Islet precursor cell (in vitro differentiated cells): Measurements from ENCODE around the gene ARHGEF28.

Experiments
- DNase-seq: peaks from one replicate; pipeline ENCODE4 v3.0.0-alpha.2; 2018

The ARHGEF28 gene

GRCh38 chr5:73702534-73702933, 76.5 kb downstream of the ARHGEF28 start:
- no peak for DNase-seq

DNA sequence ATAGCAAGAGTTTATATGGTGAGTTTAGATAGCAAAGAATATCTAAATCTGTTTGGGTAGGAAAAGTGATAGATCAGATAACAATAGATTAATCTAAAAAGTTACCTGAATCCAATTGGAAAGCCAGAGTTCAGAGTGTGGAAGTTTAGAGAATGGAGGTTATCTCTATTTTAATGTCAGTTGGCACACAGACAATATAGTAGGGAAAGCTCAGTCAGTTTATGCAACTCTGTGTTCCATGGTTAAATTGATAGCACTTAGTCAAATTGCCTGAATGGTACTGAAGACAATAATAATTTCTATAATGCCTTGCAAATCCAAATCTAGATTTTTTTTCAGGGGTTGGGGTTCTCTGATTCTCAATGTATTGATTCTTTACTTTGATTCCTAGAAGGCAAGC, 77.0 kb downstream of the ARHGEF28 start:
- DNase-seq = no peak

- no peak for DNase-seq
Observed at GRCh38 chr5:73705364-73705763, 79.4 kb downstream of the ARHGEF28 start.

- DNase-seq = no peak
Observed at GRCh38 chr5:73706963-73707362, 81.0 kb downstream of the ARHGEF28 start.

- DNase-seq = no peak
Observed at GRCh38 chr5:73709536-73710129, 83.6 kb downstream of the ARHGEF28 start.

DNA sequence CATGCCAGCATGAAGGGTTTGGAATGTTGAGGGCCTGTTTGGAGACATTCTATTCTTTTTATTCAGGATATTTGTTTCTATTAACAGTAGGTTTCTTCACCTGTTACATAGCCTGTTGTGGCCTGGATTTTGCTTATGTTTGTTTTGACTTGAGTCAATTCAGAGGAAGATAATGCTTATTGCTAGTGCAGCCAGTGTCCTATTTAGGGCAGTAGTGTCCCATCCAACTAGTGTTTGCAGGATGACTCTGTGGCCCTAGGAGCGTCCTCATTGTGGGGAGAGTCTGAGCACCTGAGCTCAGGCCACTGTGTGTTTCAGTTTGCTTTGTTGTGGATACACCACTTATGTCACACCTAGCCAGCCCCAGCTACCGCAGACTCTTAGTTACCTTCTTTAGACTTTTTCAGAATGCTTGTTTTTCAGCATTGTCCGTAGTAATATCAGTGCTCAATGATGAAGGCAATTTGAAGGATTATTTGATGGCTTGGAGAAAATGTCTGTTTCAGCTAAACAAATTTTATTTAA, 90.3 kb downstream of the ARHGEF28 start:
- DNase-seq = no peak

GRCh38 chr5:73718762-73719161, 92.8 kb downstream of the ARHGEF28 start:
- no peak for DNase-seq

GRCh38 chr5:73719632-73720031, 93.6 kb downstream of the ARHGEF28 start:
- no peak for DNase-seq

DNA sequence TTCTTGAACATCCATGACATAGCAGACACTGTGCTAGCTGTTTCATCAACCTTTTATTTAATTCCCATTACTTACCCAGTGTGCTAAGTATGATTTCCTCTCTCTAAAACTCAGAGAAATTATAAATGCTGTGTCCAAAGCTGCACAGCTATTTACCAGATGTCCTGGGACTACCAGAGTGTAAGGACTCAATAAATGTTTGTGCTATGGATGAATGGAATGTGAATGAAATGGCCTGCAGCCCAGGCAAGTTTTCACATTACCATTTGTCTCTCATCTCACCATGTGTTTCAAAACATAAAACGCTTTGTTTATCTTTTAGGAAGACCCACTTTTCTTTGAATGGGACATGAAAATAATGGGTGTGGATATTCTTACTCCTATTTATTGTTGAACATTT, 96.2 kb downstream of the ARHGEF28 start:
- no peak for DNase-seq

GRCh38 chr5:73726071-73726470, 100.1 kb downstream of the ARHGEF28 start:
- no peak for DNase-seq

DNA sequence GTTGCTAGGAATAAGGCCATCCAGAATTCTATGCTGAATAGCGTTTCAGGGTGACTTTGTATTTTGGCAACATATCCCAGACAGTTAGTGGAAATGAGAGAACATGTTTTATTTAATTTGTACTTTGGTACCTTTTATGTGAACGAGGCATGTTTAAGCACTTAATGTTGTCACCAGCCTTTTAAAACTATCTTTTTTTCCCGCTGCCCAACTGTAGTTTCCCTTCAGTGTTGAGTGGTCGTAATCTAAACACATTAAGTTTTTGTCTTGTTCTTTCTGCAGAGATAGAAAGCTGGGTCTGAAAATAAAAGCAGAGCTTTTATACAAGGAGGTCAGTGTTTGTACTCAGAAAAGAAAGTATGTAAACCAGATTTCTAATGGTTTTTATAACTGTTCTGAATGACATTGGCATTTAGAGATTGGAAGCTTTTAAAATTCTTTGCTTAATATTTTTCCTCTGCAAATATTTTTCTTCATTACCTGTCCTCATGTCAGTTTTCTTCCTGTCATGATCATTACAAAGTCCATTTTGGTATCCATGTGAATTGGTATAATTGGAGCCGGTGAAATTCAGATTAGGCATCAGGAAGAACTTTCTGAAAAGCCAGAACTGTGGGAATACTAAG, 100.7 kb downstream of the ARHGEF28 start:
- DNase-seq = no peak

- no peak for DNase-seq
Observed at GRCh38 chr5:73727470-73727869, 101.5 kb downstream of the ARHGEF28 start.

DNA sequence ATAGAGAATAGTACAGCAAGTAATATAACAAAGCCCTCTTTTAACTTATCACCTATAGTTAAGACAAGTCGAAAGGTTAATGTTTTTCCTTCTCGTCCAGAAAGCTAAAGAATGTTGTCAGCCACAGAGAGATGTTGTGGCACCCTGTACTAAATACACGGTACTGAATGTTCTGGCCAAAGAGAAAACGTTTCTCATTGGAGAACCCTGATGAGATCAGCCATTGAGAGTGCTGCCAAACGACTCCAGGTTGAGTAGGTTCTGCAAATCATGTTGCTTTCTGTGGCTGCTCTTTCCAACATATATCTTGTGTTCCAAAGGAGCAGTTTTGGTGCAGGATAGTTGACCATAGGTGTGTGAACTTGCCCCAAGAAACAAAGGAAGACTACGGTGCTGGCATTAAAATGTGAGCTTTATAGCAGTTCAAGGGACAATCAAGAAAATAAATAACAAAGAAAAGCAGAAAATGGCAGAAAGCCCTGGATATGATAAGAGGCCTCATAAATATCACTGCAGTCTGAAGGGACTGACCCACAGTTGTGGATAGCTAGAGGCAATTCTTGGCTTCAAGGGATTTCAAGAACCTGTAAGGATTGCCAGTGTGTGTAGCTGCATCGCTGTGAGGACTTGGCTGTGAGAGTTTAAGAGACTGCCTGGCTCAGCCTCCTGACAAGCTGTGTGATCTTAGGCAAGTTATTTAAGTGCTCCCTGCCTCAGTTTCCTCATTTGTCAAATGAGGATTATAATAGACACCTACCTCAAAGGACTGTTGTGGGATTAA, 102.7 kb downstream of the ARHGEF28 start:
- DNase-seq = no peak

- DNase-seq = no peak
Observed at GRCh38 chr5:73729329-73729728, 103.3 kb downstream of the ARHGEF28 start.

GRCh38 chr5:73732045-73732444, 106.0 kb downstream of the ARHGEF28 start:
- no peak for DNase-seq

- DNase-seq = no peak
Observed at GRCh38 chr5:73733219-73733618, 107.2 kb downstream of the ARHGEF28 start.

GRCh38 chr5:73735032-73735734, 109.2 kb downstream of the ARHGEF28 start:
- DNase-seq = no peak

GRCh38 chr5:73739650-73740049, 113.7 kb downstream of the ARHGEF28 start:
- no peak for DNase-seq

GRCh38 chr5:73740274-73740790, 114.3 kb downstream of the ARHGEF28 start:
- DNase-seq = no peak

DNA sequence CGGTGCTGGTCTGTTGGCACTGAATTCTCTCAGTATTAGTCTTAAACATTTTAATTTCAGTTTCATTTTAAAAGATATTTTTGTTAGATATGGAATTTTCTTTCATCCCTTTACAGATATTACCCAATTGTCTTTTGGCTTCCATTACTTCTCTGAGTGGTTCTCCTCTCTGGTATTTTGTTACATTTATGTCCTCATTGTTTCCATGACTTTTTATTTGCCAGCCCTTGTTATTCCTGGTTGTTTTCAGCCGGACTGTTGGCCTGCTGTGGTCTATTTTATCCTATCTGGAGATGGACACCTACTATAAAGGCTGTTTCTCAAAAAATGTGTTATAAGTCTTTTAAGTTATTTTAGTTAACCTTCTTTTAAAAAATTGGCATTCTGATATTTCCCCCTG, 117.2 kb downstream of the ARHGEF28 start:
- no peak for DNase-seq

- no peak for DNase-seq
Observed at GRCh38 chr5:73745836-73746235, 119.8 kb downstream of the ARHGEF28 start.

DNA sequence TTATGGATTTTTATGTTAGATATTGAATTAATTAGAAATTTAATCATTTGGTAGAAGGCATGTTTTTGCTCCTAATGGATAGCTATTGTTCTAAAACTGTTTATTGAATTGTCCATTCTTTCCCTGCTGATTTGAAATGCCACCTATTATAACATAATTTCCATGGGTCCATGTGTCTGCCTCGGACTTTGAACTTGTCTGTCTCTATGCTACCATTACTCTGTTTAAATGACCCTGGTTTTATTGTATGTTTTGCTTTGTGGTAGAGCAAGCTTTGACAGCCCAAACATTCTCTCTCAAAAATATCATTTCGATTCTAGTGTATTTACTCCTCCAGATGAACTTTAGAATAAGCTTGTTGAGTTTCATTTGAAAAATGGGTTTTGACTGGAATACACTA, 120.6 kb downstream of the ARHGEF28 start:
- no peak for DNase-seq
